ENCODE results near the gene DCHS2. TPM values are rescaled to one million over a fixed set of nuclear protein-coding genes. Genes with fewer than 3 reads are reported as not detected.

Gene DCHS2
- total and polyA plus RNA-seq, 10 of the 15 experiments (the other 5 are each of a cell fraction or from before 2014, with no cell fraction given) = 0.01 to 0.31 (median 0.06) TPM; not detected in 3

GRCh38 chr4:154222875-154223274, 268.7 kb downstream of the DCHS2 start:
- Histone ChIP-seq H3K4me1 (ENCODE audit: control insufficient read depth, insufficient read depth, low read length) (no peaks in the 10 kb centered on the region), H3K79me2 (ENCODE audit: control insufficient read depth, insufficient read depth, low read length) (no peaks in the 10 kb centered on the region), H3K4me2 (ENCODE audit: control insufficient read depth, insufficient read depth) (no peak overlapping the region), H3K9me3 (replicated peaks; ENCODE audit: control insufficient read depth, insufficient read depth, low read length) (no peaks in the 10 kb centered on the region), H3K27me3 (replicated peaks in 1 of 2; ENCODE audit: control insufficient read depth in 2 of 2, insufficient read depth in 2 of 2, low read length in 1 of 2) (no peaks in the 10 kb centered on the region), H3K36me3 (ENCODE audit: control insufficient read depth in 2 of 2, insufficient read depth in 2 of 2, low read length in 1 of 2) (no peaks in the 10 kb centered on the region), H4K20me1 (ENCODE audit: control insufficient read depth, insufficient read depth) (no peaks in the 10 kb centered on the region), H3K4me3 (no peak overlapping the region), H3K27ac (ENCODE audit: control insufficient read depth, insufficient read depth) (no peak overlapping the region), H3K9ac (ENCODE audit: control insufficient read depth, insufficient read depth, low read length) (no peak overlapping the region), H2AFZ (ENCODE audit: control insufficient read depth, low read depth, low read length) (no peak overlapping the region)
- ATAC-seq (no peak), DNase-seq (ENCODE audit: low read depth, low spot score) (no peak), FAIRE-seq (no peak)
- ChIA-PET CTCF (no interaction called here), POLR2A (no interaction called here), SMC1A (ENCODE audit: uncharacterized antibody, unreplicated experiment) (no interaction called here), RAD21 (ENCODE audit: unreplicated experiment) (no interaction called here)
- in situ Hi-C loops (cut with MboI) = no loop called here
- intact Hi-C loops (cut with micrococcal nuclease; ENCODE audit: unreplicated experiment) = no loop called here
- TF ChIP-seq CREM (IDR thresholded peaks at IDR 0.05; ENCODE audit: low read depth) = no peak
- no peak for TF ChIP-seq CREB1 (IDR thresholded peaks at IDR 0.05; ENCODE audit: low read depth)
- TF ChIP-seq SKIL (IDR thresholded peaks at IDR 0.05; ENCODE audit: low read depth, poor library complexity, severe bottlenecking) = no peak
- no peak for TF ChIP-seq ASH2L (IDR thresholded peaks at IDR 0.05; ENCODE audit: borderline replicate concordance, low read depth)
- no peak for TF ChIP-seq NBN (IDR thresholded peaks at IDR 0.05)
- TF ChIP-seq ZNF207 (IDR thresholded peaks at IDR 0.05; ENCODE audit: borderline replicate concordance) = no peak
- TF ChIP-seq NKRF (conservative IDR thresholded peaks at IDR 0.05) = no peak
- no peak for TF ChIP-seq USF1 (IDR thresholded peaks at IDR 0.05; ENCODE audit: borderline replicate concordance, extremely low read length, insufficient read depth, low read depth, low read length)
- TF ChIP-seq FOXK2 (IDR thresholded peaks at IDR 0.05) = no peak
- no peak for TF ChIP-seq KLF5 (IDR thresholded peaks at IDR 0.05; ENCODE audit: partially characterized antibody)
- no peak for TF ChIP-seq NR2C2 (IDR thresholded peaks at IDR 0.05; ENCODE audit: borderline replicate concordance, control insufficient read depth, insufficient read length, low read depth)
- TF ChIP-seq CHD2 (IDR thresholded peaks at IDR 0.05; ENCODE audit: borderline replicate concordance, low read depth, low read length) = no peak
- no peak for TF ChIP-seq RAD51 (IDR thresholded peaks at IDR 0.05)
- TF ChIP-seq PKNOX1 (IDR thresholded peaks at IDR 0.05) = no peak
- no peak for TF ChIP-seq MYC (IDR thresholded peaks at IDR 0.05; ENCODE audit: insufficient read depth, insufficient read length, insufficient replicate concordance, low read length, severe bottlenecking)
- BruUV-seq (replicated peaks) = no TSS peak

All from GM12878 (cell line).